ENCODE data around the gene ACSBG1. TPM values are rescaled to one million over a fixed set of nuclear protein-coding genes. Genes with fewer than 3 reads are reported as not detected.

Gene ACSBG1
- total and polyA plus RNA-seq, 10 of the 15 experiments (the other 5 are each of a cell fraction or from before 2014, with no cell fraction given): 0.11 to 0.75 (median 0.42) TPM

- no peaks in the 10 kb centered on the region; the same call in 2 of the 3 replicates for H3K9me3 ChIP-seq (replicated peaks; ENCODE audit: control insufficient read depth, insufficient read depth, low read length)
- intact Hi-C loops (cut with micrococcal nuclease; ENCODE audit: unreplicated experiment): no loop called here
- no peak overlapping the region for H3K4me2 ChIP-seq (ENCODE audit: control insufficient read depth, insufficient read depth)
- WGBS (ENCODE audit: insufficient coverage, insufficient replicate concordance, low lambda C conversion rate, missing lambda C conversion rate): 0% methylated on average over 1 of the region's 1 CpG
- H4K20me1 ChIP-seq (ENCODE audit: control insufficient read depth, insufficient read depth): no peaks in the 10 kb centered on the region
- SMC1A ChIA-PET (ENCODE audit: uncharacterized antibody, unreplicated experiment): no interaction called here
- no peak overlapping the region for H2AFZ ChIP-seq (ENCODE audit: control insufficient read depth, low read depth, low read length)
- FAIRE-seq (no peak), ATAC-seq (no peak), DNase-seq (ENCODE audit: low read depth, low spot score) (no peak)
- H3K4me3 ChIP-seq: no peak overlapping the region
- TF ChIP-seq CBX5 (IDR thresholded peaks at IDR 0.05; ENCODE audit: low read depth): no peak
- TF ChIP-seq, protein P1, sequence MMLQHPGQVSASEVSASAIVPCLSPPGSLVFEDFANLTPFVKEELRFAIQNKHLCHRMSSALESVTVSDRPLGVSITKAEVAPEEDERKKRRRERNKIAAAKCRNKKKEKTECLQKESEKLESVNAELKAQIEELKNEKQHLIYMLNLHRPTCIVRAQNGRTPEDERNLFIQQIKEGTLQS (IDR thresholded peaks at IDR 0.05; ENCODE audit: borderline replicate concordance, extremely low read depth, low read depth, low read length): no peak
- TF ChIP-seq PAX8 (IDR thresholded peaks at IDR 0.05): no peak
- TF ChIP-seq EZH2 (IDR thresholded peaks at IDR 0.05; ENCODE audit: borderline replicate concordance, control insufficient read depth, low read depth, low read length): no peak
- no peak overlapping the region for H3K27ac ChIP-seq (ENCODE audit: control insufficient read depth, insufficient read depth)
- H3K79me2 ChIP-seq (ENCODE audit: control insufficient read depth, insufficient read depth, low read length): no peaks in the 10 kb centered on the region
- no TSS peak for BruUV-seq (replicated peaks)
- no peaks in the 10 kb centered on the region for H3K27me3 ChIP-seq (replicated peaks in 1 of 2; ENCODE audit: control insufficient read depth in 2 of 2, insufficient read depth in 2 of 2, low read length in 1 of 2)
- POLR2A ChIA-PET: no interaction called here
- H3K9ac ChIP-seq (ENCODE audit: control insufficient read depth, insufficient read depth, low read length): no peak overlapping the region
- CTCF ChIA-PET: no interaction called here
- RAD21 ChIA-PET (ENCODE audit: unreplicated experiment): no interaction called here
- in situ Hi-C loops (cut with MboI): no loop called here
- H3K36me3 ChIP-seq (ENCODE audit: control insufficient read depth in 2 of 2, insufficient read depth in 2 of 2, low read length in 1 of 2): no peaks in the 10 kb centered on the region
- H3K4me1 ChIP-seq (ENCODE audit: control insufficient read depth, insufficient read depth, low read length): peaks cover 1% of the 10 kb centered on the region; the same call in 1 of the 2 replicates
Measured at GRCh38 chr15:78220713-78221112, 13.7 kb downstream of the ACSBG1 start.

- no peaks in the 10 kb centered on the region for H3K4me1 ChIP-seq (ENCODE audit: control insufficient read depth, insufficient read depth, low read length)
- intact Hi-C loops (cut with micrococcal nuclease; ENCODE audit: unreplicated experiment): no loop called here
- H3K36me3 ChIP-seq (ENCODE audit: control insufficient read depth in 2 of 2, insufficient read depth in 2 of 2, low read length in 1 of 2): no peaks in the 10 kb centered on the region
- H4K20me1 ChIP-seq (ENCODE audit: control insufficient read depth, insufficient read depth): no peaks in the 10 kb centered on the region
- no peak for FAIRE-seq
- 34% methylated on average over 7 of the region's 7 CpGs for WGBS (ENCODE audit: insufficient coverage, insufficient replicate concordance, low lambda C conversion rate, missing lambda C conversion rate)
- POLR2A ChIA-PET: no interaction called here
- H3K27ac ChIP-seq (ENCODE audit: control insufficient read depth, insufficient read depth): no peak overlapping the region
- no peak overlapping the region for H3K4me2 ChIP-seq (ENCODE audit: control insufficient read depth, insufficient read depth)
- in situ Hi-C loops (cut with MboI): no loop called here
- H3K27me3 ChIP-seq (replicated peaks in 1 of 2; ENCODE audit: control insufficient read depth in 2 of 2, insufficient read depth in 2 of 2, low read length in 1 of 2): no peaks in the 10 kb centered on the region
- SMC1A ChIA-PET (ENCODE audit: uncharacterized antibody, unreplicated experiment): interaction anchor here (0.7 to 1.1 kb wide), 2 partner anchors 9 to 23 kb away, joined by 3 read pairs; no protein-coding TSS in a partner anchor
- H3K9me3 ChIP-seq (replicated peaks; ENCODE audit: control insufficient read depth, insufficient read depth, low read length): no peaks in the 10 kb centered on the region; the same call in 2 of the 3 replicates
- no peak for DNase-seq (ENCODE audit: low read depth, low spot score)
- RAD21 ChIA-PET (ENCODE audit: unreplicated experiment): interaction anchor here (0.9 kb wide), 1 partner anchor 21 kb away, joined by 3 read pairs; no protein-coding TSS in a partner anchor
- H3K79me2 ChIP-seq (ENCODE audit: control insufficient read depth, insufficient read depth, low read length): no peaks in the 10 kb centered on the region
- no TSS peak for BruUV-seq (replicated peaks)
- CTCF ChIA-PET: interaction anchor here (0.9 to 1.0 kb wide), 4 partner anchors 9 to 38 kb away, joined by 3 to 6 read pairs (median 3); no protein-coding TSS in a partner anchor
- no peak overlapping the region for H2AFZ ChIP-seq (ENCODE audit: control insufficient read depth, low read depth, low read length)
- H3K9ac ChIP-seq (ENCODE audit: control insufficient read depth, insufficient read depth, low read length): no peak overlapping the region
- peak; percentile 69 for ATAC-seq
- no peak overlapping the region for H3K4me3 ChIP-seq
- TF ChIP-seq NFYA (IDR thresholded peaks at IDR 0.05; ENCODE audit: borderline replicate concordance, low read depth, low read length): no peak
- TF ChIP-seq BMI1 (IDR thresholded peaks at IDR 0.05; ENCODE audit: borderline replicate concordance): no peak
- no peak for TF ChIP-seq SREBF1 (IDR thresholded peaks at IDR 0.05; ENCODE audit: low read length)
- no peak for TF ChIP-seq CREM (IDR thresholded peaks at IDR 0.05; ENCODE audit: low read depth)
- no peak for TF ChIP-seq JUNB (IDR thresholded peaks at IDR 0.05)
- TF ChIP-seq IKZF1 (conservative IDR thresholded peaks at IDR 0.05): no peak
- TF ChIP-seq WRNIP1 (IDR thresholded peaks at IDR 0.05; ENCODE audit: borderline replicate concordance, low read depth, low read length): no peak
- no peak for TF ChIP-seq KAT2A (conservative IDR thresholded peaks at IDR 0.05; ENCODE audit: control insufficient read depth, low read depth, low read length)
- TF ChIP-seq HDGF (IDR thresholded peaks at IDR 0.05): no peak
- no peak for TF ChIP-seq FOXK2 (IDR thresholded peaks at IDR 0.05)
- no peak for TF ChIP-seq POU2F2 (IDR thresholded peaks at IDR 0.05; ENCODE audit: borderline replicate concordance, low read depth, low read length)
- TF ChIP-seq, protein P2, sequence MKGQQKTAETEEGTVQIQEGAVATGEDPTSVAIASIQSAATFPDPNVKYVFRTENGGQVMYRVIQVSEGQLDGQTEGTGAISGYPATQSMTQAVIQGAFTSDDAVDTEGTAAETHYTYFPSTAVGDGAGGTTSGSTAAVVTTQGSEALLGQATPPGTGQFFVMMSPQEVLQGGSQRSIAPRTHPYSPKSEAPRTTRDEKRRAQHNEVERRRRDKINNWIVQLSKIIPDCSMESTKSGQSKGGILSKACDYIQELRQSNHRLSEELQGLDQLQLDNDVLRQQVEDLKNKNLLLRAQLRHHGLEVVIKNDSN (IDR thresholded peaks at IDR 0.05; ENCODE audit: borderline replicate concordance, extremely low read length, insufficient read depth, low read depth, low read length): no peak
Measured at GRCh38 chr15:78216276-78217104, 17.9 kb downstream of the ACSBG1 start.

Data from GM12878 (cell line).